Stimulated activated memory B cell treated with anti-CD40 and anti-IgM and Interleukin-4, amounts not matched to agents 10 μg/mL and 1 μg/mL and 100 μg/mL, for 72 hours (primary cell): ENCODE measurements around the gene LTB4R2.
A peak's percentile ranks its signal among the peaks of the same experiment; 100 is the strongest.

Experiments used
- ATAC-seq: fragments of 150-1000 bp; cut with Tn5 transposase; 2 replicates; pipeline ENCODE4 v1.10.0; 2021
- H3K27ac Mint-ChIP-seq: one replicate; pipeline ENCODE4 v1.8.0; 2022; ENCODE audit warnings: mild to moderate bottlenecking, mixed read lengths
- H3K27me3 Mint-ChIP-seq: one replicate; pipeline ENCODE4 v1.8.0; 2022; ENCODE audit warnings: mixed read lengths
- H3K36me3 Mint-ChIP-seq: one replicate; pipeline ENCODE4 v1.8.0; 2022; ENCODE audit warnings: mixed read lengths
- H3K4me1 Mint-ChIP-seq: one replicate; pipeline ENCODE4 v1.8.0; 2022; ENCODE audit warnings: mixed read lengths
- H3K4me3 Mint-ChIP-seq: one replicate; pipeline ENCODE4 v1.8.0; 2022; ENCODE audit warnings: mild to moderate bottlenecking, moderate library complexity, mixed read lengths
- H3K9me3 Mint-ChIP-seq: one replicate; pipeline ENCODE4 v1.8.0; 2022; ENCODE audit warnings: mixed read lengths

Gene LTB4R2

DNA sequence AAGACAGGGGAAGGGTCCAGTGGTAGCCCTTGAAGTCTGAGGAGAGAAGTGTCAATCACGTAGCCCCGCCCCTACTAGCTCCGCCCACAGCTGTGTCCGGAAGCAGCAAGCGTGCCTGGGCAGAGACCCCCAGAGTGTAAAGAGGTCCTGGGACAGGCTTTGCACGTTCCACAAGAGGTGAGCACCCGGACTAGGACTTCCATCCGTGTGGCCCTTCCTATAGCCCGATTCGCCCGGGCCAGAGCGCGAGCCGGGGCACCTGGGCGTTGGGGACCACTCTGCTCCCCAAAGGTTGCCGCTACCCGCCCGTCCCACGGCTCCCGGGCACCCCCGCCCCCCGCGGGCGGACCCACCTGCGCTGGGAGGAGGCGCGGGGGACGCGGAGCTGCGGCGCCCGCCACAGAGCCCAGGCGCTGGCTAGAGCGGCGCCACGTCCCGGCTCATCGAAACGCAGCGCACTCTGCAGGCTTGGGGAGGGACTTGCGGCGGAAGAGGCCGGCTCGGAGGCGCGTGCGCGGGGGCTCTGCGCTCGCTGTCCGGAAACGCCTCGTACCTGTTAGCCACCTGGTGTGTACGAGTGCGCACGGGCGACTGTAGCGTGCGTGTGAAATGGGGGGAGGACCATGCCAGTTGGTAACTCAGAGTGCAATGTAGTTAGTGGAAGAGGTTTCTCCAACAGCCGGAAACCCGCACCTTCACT lies 38.7 kb upstream of the LTB4R2 start, which contains the start of gene RABGGTA:
Gene RABGGTA (minus strand): TSS at position 464 of the 700 bp plus-strand sequence. CDS start 482 bp downstream, outside the sequence.
- peaks cover 50% of the 10 kb centered on the region for H3K4me1 Mint-ChIP-seq
- peak within 1 kb of the TSS; percentile 94 for H3K27ac Mint-ChIP-seq
- peaks cover 18% of the 10 kb centered on the region for H3K36me3 Mint-ChIP-seq
- ATAC-seq = peak; percentile 94
- peak within 1 kb of the TSS; percentile 97 for H3K4me3 Mint-ChIP-seq
- no peaks in the 10 kb centered on the region for H3K27me3 Mint-ChIP-seq
- H3K9me3 Mint-ChIP-seq = no peaks in the 10 kb centered on the region

DNA sequence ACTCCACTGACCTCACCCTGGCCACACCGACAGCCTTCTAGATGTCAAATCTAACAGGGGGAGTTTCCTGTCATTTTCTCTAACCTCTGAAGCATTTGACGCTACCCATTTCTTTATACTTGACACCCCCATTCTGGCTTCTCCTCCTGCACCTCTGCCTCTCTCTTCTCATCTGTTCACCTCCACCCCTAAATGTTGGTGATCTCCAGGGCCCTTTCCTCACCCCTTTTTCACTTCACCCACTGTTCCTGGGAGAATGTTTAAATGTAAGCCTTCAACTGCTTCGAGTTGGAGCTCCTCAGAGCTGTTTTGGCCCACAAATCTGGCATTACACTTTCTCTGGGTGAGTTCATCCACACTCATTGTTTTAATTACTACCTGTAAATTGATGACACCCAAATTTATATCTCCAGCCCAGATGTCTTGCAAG lies 38.1 kb upstream of the LTB4R2 start:
- Mint-ChIP-seq H3K9me3 (no peaks in the 10 kb centered on the region), H3K27me3 (no peaks in the 10 kb centered on the region), H3K4me3 (peak overlapping the region; percentile 97), H3K4me1 (peaks cover 49% of the 10 kb centered on the region), H3K36me3 (peaks cover 12% of the 10 kb centered on the region), H3K27ac (peak overlapping the region; percentile 94)
- no peak for ATAC-seq

DNA sequence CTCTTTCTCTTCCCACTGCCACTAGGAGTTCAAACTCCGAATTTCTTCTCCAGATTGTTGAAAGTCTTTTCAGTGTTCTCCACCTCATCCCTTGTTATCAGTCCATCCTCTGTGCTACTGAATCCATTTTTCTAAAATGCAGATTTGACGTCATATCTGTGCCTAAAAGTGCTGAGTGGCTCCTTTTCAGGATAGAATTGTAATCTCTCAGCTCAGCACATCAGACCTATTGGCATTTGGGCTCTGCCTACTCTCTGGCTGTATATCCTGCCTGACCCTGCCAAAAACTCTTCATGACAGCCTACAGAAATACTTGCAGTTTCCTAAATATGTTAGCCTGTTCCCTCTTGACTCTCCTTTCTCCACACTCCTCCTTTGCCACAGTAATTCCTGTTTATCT lies 37.5 kb upstream of the LTB4R2 start:
- H3K4me3 Mint-ChIP-seq = peak overlapping the region; percentile 97
- H3K27ac Mint-ChIP-seq = peak overlapping the region; percentile 94
- ATAC-seq = no peak
- peaks cover 6% of the 10 kb centered on the region for H3K36me3 Mint-ChIP-seq
- no peaks in the 10 kb centered on the region for H3K9me3 Mint-ChIP-seq
- peaks cover 50% of the 10 kb centered on the region for H3K4me1 Mint-ChIP-seq
- H3K27me3 Mint-ChIP-seq = no peaks in the 10 kb centered on the region

DNA sequence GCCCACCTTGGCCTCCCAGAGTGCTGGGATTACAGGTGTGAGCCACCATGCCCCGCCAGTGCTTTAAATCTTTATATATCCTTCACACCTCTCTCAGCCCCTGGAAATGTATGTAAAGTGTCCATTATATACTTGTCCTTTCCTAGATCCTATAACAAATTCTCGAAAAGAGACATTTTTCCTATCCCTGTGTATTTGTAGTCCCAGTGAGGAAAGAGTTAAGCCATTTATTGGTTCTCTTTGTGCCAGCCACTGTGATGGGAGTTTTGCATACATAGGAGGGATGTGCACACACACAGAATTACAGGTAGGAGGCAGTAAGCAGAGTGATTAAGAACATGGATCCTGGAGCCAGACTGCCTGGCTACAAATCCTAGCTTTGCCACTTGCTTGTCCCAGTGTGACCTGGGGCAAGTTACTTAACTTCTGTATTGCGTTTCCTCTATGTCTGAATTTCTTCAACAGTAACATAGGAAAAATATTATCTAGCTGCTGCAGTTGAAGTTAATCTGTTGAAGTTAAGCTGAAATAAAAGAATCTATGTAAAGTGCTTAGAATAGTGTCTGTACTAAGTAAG lies 36.4 kb upstream of the LTB4R2 start:
- H3K9me3 Mint-ChIP-seq = peaks cover 3% of the 10 kb centered on the region
- peaks cover 60% of the 10 kb centered on the region for H3K4me1 Mint-ChIP-seq
- H3K4me3 Mint-ChIP-seq = no peak overlapping the region
- no peak for ATAC-seq
- H3K27me3 Mint-ChIP-seq = no peaks in the 10 kb centered on the region
- peaks cover 10% of the 10 kb centered on the region for H3K36me3 Mint-ChIP-seq
- H3K27ac Mint-ChIP-seq = peak overlapping the region; percentile 94

DNA sequence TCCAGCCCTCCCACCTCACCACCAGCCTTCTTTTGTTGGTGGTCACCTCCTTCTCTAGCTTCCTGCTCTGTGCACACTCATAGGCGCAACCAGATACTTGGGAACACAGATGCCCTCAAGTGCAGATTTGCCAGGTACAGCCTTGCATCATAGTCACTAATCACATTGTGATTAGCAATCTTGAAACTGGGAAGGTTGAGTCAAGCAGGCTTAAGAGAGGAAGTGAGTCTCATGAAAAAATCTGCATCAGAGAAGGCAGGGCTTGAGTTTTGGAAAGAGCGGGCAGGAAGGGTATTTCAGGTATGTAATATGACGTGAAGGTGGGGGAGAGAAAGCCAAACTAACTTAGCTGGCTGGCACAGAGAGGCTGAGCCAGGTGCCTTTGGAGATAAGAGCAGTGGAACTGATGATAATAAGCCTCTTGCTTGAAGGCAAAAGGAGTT lies 35.8 kb upstream of the LTB4R2 start:
- peaks cover 6% of the 10 kb centered on the region for H3K9me3 Mint-ChIP-seq
- peak overlapping the region; percentile 23 for H3K4me3 Mint-ChIP-seq
- H3K4me1 Mint-ChIP-seq = peaks cover 66% of the 10 kb centered on the region
- H3K27ac Mint-ChIP-seq = peak overlapping the region; percentile 94
- ATAC-seq = peak; percentile 71
- H3K27me3 Mint-ChIP-seq = no peaks in the 10 kb centered on the region
- peaks cover 11% of the 10 kb centered on the region for H3K36me3 Mint-ChIP-seq

DNA sequence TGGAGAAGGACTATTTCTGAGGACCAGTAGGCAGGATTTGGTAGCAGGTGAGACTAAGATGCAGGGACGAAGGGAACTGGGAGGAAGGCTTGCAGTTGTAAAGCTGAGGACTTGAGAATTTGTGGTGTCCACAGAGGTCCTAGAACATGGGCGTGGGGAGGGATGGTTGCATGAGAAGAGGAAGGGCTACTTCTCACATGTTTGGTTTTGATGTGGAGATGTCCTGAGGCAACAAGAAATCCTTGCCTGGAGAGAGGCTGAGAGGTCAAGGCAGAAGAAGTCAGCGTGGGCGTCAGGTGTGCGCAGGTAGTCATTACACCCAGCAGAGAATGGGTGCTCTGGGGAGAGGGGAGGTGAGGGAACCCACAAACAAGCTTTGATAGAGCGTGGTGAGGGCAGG lies 32.9 kb upstream of the LTB4R2 start:
- H3K4me1 Mint-ChIP-seq = peaks cover 88% of the 10 kb centered on the region
- H3K27ac Mint-ChIP-seq = peak overlapping the region; percentile 84
- H3K36me3 Mint-ChIP-seq = peaks cover 7% of the 10 kb centered on the region
- H3K27me3 Mint-ChIP-seq = no peaks in the 10 kb centered on the region
- no peak overlapping the region for H3K4me3 Mint-ChIP-seq
- H3K9me3 Mint-ChIP-seq = peaks cover 6% of the 10 kb centered on the region
- no peak for ATAC-seq

DNA sequence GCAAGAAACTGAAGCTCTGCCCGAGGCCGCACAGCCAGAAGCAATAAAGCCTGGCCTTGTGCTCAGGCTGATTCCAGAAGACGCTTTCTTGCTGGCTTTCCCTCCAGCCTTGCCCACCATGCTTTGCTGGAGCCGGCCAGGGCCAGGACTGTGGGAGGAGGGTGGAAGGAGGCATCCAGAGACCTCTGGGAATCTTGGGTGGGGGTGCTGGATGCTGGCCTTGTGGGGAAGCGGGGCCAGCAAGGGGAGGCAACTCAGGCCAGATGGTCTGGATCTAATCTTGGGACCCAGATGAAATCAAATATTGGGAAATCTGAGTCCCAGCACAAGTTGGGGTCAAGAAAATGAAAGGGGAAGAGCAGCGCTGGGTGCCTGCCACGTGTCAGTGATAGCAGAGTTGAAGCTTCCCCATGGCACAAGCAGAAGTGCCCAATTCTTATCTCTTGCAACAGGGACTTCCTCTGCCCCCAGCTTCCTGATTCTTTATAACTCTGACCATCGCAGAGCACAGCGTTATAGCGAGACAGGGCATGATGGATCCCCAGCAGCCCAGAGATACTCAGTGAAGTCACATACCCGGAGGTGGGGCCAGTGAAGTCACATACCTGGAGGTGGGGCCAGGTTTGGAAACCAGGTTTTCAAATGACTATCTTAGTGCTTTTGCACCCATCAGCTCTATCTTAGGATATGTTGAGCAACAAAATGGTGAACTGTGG lies 32.2 kb upstream of the LTB4R2 start:
- ATAC-seq = peak; percentile 10
- Mint-ChIP-seq H3K4me1 (peaks cover 88% of the 10 kb centered on the region), H3K36me3 (peaks cover 7% of the 10 kb centered on the region), H3K27ac (peak overlapping the region; percentile 84), H3K4me3 (no peak overlapping the region), H3K27me3 (no peaks in the 10 kb centered on the region), H3K9me3 (peaks cover 6% of the 10 kb centered on the region)

DNA sequence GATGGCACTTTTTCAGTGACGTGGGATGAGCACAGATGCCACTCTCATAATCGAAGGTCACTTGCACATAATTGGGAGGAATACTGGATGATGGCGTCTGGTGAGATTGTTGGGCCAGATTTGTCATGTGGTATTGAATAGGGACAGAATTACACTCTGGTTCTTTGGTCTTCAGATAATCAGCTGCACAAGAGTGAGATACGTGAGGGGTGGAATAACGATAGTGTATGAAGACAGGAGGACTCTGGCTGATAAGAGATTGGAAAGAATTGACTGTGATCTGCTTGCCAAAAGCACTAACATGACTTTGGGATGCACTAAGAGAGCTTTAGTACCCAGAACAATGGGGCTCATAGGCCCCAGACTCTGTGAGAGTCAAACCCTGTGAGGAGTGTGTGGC lies 31.5 kb upstream of the LTB4R2 start:
- Mint-ChIP-seq H3K36me3 (peaks cover 7% of the 10 kb centered on the region), H3K4me1 (peaks cover 82% of the 10 kb centered on the region), H3K27me3 (no peaks in the 10 kb centered on the region), H3K4me3 (peak overlapping the region; percentile 33), H3K27ac (peak overlapping the region; percentile 84), H3K9me3 (peaks cover 6% of the 10 kb centered on the region)
- no peak for ATAC-seq

DNA sequence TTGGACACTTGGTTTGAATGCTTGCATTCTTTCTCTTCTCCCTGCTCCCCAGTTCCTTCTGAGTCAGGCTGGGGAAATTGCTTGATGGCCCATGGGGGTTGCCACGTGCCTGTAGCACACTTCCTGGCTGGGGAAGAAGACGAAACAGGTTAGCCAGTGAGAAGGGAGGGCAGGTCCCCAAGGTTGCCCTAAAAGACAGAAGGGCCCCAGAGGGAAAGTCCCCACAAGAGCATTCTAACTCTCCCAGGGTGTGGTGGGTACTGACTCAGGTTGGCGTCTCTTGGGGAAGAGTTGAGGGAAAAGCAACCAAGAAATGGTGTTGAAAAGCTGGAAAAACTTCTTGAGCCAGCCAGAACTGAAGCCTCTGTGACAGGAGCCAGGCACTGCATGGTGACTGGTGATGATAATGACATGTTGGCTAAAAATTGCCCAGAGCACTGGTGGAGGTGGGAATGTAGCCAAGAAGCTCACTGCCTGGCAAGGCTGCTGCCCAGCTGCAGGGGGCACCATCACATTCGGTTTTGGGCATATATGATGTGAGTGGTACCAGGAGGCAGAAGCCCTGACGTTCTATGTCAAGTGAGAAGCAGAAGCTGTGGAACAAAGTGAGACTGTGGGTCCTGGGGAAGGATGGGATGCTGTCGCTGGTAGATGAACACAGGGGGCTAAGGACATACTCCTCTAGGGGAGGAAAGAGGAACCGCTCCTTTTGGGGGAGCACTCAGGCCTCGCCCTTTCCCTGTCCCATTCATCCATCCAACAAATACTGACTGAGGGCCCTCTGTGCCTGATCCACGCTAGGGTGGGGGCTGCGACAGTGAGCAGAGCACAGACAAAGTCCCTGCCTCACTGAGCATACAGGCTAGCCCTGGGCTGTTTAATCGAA lies 30.4 kb upstream of the LTB4R2 start:
- peaks cover 6% of the 10 kb centered on the region for H3K9me3 Mint-ChIP-seq
- H3K27me3 Mint-ChIP-seq = no peaks in the 10 kb centered on the region
- peak overlapping the region; percentile 84 for H3K27ac Mint-ChIP-seq
- peak overlapping the region; percentile 38 for H3K4me3 Mint-ChIP-seq
- H3K36me3 Mint-ChIP-seq = peaks cover 12% of the 10 kb centered on the region
- H3K4me1 Mint-ChIP-seq = peaks cover 82% of the 10 kb centered on the region
- ATAC-seq = peak; percentile 92

DNA sequence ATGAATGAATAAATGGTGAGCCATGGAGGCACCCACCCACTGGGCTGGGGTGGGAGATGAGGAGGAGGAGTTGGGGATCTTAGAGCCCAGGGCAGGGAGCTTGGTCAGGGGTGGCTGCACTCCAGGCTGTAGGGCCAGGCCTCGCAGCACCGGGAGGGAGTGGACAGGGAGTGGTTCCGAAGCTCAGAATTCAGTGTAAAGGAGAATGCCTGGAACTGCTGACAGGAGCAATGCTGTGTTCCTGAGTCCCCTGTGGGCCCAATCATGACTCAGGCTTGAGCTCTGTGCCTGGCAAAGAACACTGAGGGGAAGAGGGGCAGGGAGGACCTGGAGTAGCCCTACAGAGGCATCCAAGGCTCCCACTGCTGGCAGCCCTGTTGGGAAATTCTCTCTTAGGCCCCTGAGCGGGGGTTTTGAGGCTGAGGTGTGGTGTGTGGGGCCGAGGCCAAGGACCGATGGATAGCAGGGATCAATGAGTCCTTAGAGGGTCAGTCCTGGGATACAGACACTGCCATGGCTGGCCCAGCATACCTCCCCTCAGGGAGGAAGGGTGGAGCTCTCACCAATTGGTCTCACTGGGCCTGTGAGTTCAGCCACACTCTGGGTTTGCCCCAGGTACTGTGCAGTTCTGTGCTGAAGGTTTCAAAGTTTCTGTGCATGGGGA lies 29.0 kb upstream of the LTB4R2 start:
- Mint-ChIP-seq H3K27ac (peak overlapping the region; percentile 84), H3K27me3 (no peaks in the 10 kb centered on the region), H3K36me3 (peaks cover 12% of the 10 kb centered on the region), H3K4me1 (peaks cover 79% of the 10 kb centered on the region), H3K4me3 (no peak overlapping the region), H3K9me3 (peaks cover 6% of the 10 kb centered on the region)
- no peak for ATAC-seq

DNA sequence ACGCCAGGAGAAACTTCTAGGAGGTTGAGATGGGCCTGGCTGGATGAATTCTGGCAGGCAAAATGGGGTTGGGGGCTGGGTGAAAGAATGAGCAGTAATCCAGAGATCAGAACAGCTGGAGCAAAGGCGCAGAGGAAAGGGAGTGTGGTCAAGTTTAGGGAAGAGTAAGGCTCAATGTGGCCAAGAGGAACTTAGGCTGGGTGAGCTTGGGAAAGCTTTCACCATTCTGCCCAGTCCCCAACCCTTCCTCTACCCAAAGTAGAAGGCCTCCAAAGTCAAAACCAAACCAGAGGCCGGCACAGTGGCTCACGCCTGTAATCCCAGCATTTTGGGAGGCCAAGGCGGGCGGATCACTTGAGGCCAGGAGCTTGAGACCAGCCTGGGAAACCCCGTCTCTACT lies 28.3 kb upstream of the LTB4R2 start:
- Mint-ChIP-seq H3K9me3 (peaks cover 6% of the 10 kb centered on the region), H3K36me3 (peaks cover 12% of the 10 kb centered on the region), H3K4me3 (no peak overlapping the region), H3K4me1 (peaks cover 77% of the 10 kb centered on the region), H3K27me3 (no peaks in the 10 kb centered on the region), H3K27ac (peak overlapping the region; percentile 84)
- no peak for ATAC-seq

DNA sequence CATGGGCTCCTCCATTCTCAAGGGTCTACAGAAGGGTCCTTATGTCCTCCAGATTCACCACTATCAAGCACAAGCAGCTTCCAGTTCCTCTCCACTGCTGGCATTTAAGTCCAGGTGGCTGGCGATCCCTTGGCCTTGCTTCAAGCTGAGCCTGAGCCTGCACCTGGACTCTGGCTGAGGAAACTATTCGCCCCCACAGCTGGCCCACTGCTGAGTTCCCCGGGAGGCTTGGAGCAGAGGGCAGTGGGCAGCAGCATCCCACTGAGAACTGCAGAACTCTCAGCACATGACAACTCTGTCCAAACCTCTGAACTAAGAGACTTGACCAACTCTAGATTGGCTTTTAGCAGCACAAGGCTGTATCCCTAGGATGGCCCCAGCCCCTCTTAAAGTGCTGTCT lies 27.2 kb upstream of the LTB4R2 start:
- H3K9me3 Mint-ChIP-seq = peaks cover 6% of the 10 kb centered on the region
- ATAC-seq = no peak
- H3K36me3 Mint-ChIP-seq = peaks cover 12% of the 10 kb centered on the region
- H3K27ac Mint-ChIP-seq = no peak overlapping the region
- H3K4me1 Mint-ChIP-seq = peaks cover 71% of the 10 kb centered on the region
- H3K4me3 Mint-ChIP-seq = no peak overlapping the region
- no peaks in the 10 kb centered on the region for H3K27me3 Mint-ChIP-seq

DNA sequence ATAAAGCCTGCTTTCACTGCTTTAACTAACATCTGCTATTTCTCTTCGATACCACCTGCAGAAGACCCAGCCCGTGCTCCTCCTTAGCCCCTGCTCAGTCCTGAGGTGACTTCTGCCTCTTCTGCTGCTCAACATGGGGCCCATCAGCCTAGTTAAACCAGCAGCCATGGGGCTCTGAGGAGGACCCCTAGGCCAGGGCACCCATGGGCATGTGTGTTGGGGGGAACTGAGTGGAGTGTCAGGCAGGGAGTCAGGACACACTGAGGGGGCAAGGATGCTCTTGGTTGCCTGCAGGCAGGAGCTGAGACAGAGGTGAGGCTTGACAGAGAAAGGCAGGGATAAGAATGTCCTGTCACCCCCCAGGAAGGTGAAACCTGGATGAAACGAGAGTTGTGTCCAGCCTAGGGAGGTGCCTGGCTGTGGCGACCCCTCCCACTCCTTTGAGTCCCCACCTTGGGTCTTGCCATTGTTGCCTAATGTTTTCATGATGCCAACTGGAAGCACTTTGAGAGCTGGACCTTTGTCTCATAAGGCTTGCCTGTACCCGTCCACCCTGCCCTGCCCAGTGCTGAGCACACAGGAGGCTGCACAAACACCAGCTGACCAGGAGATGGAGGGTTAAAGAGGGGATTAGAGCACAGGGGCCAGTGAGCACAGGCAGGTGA lies 26.0 kb upstream of the LTB4R2 start:
- no peak overlapping the region for H3K4me3 Mint-ChIP-seq
- no peak for ATAC-seq
- no peaks in the 10 kb centered on the region for H3K9me3 Mint-ChIP-seq
- H3K27me3 Mint-ChIP-seq = no peaks in the 10 kb centered on the region
- peaks cover 6% of the 10 kb centered on the region for H3K36me3 Mint-ChIP-seq
- peak overlapping the region; percentile 65 for H3K27ac Mint-ChIP-seq
- H3K4me1 Mint-ChIP-seq = peaks cover 65% of the 10 kb centered on the region

DNA sequence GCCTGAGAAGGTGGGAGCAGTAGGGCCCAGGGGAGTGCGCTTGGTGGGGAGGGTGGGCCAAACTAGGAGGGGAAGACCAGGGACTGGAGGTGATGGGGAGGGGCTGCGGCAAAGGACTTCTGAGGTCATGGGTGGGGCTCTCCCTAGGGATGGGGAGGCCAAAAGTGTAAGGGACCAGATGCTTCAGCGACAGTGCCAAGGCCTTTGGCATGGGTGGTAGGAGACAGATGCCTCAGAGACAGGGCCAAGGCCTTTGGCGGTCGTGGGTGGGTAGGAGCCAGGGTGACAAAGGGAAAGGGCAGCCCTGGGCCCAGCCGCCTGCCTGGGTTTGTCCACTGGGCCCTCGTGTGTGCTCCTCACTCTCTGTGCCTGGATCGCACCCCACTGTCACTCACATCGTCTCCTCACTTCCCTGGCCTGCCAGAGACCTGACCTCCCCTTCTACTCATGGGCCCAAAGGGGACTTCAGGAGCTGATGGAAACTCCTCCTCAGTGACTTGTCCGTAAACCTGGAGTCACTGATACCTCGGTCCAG lies 25.4 kb upstream of the LTB4R2 start:
- Mint-ChIP-seq H3K27me3 (no peaks in the 10 kb centered on the region), H3K4me3 (no peak overlapping the region), H3K36me3 (peaks cover 6% of the 10 kb centered on the region), H3K27ac (peak overlapping the region; percentile 65), H3K9me3 (no peaks in the 10 kb centered on the region), H3K4me1 (peaks cover 60% of the 10 kb centered on the region)
- ATAC-seq = no peak
